Stomach smooth muscle (tissue), 2 donors: ENCODE measurements around the gene SAXO2.
"Not testable (repeated sequence)": the region's sequence is repeated elsewhere in the genome, so short reads cannot be mapped to it uniquely, and the experiment has no call there.

ENCODE experiments used
- H3K27ac ChIP-seq: one replicate; pipeline ENCODE4 v1.7.0; 2013; ENCODE audit warnings: mild to moderate bottlenecking, low read length, inconsistent platforms
- H3K27me3 ChIP-seq, 2 donors: one replicate each; pipeline ENCODE4 v1.7.0; 2013; ENCODE audit warnings: low read length in 2 of 2; ENCODE audit not compliant: insufficient read depth in 2 of 2, control insufficient read depth in 1 of 2
- H3K36me3 ChIP-seq, 2 donors: one replicate each; pipeline ENCODE4 v1.7.0; 2013; ENCODE audit warnings: low read length in 2 of 2; ENCODE audit not compliant: control insufficient read depth in 2 of 2, insufficient read depth in 2 of 2
- H3K4me1 ChIP-seq: one replicate; pipeline ENCODE4 v1.7.0; 2013; ENCODE audit warnings: low read length; ENCODE audit not compliant: control insufficient read depth, insufficient read depth
- H3K4me3 ChIP-seq, 2 donors: one replicate each; pipeline ENCODE4 v1.7.0; 2013; ENCODE audit warnings: low read length in 2 of 2
- H3K9ac ChIP-seq, 2 donors: one replicate each; pipeline ENCODE4 v1.7.0; 2013; ENCODE audit warnings: low read length in 2 of 2, mild to moderate bottlenecking in 1 of 2
- H3K9me3 ChIP-seq, 2 donors: one replicate each; pipeline ENCODE4 v1.7.0; 2013; ENCODE audit warnings: low read length in 2 of 2; ENCODE audit not compliant: control insufficient read depth in 2 of 2
- donor health status: healthy.
- donor health status: Pancreatic carcinoma.

Gene SAXO2

GRCh38 chr15:82314769-82315518, 52.3 kb downstream of the SAXO2 start:
- H3K4me3 ChIP-seq: no peak overlapping the region
- no peaks in the 10 kb centered on the region for H3K4me1 ChIP-seq
- H3K9me3 ChIP-seq: no peaks in the 10 kb centered on the region

DNA sequence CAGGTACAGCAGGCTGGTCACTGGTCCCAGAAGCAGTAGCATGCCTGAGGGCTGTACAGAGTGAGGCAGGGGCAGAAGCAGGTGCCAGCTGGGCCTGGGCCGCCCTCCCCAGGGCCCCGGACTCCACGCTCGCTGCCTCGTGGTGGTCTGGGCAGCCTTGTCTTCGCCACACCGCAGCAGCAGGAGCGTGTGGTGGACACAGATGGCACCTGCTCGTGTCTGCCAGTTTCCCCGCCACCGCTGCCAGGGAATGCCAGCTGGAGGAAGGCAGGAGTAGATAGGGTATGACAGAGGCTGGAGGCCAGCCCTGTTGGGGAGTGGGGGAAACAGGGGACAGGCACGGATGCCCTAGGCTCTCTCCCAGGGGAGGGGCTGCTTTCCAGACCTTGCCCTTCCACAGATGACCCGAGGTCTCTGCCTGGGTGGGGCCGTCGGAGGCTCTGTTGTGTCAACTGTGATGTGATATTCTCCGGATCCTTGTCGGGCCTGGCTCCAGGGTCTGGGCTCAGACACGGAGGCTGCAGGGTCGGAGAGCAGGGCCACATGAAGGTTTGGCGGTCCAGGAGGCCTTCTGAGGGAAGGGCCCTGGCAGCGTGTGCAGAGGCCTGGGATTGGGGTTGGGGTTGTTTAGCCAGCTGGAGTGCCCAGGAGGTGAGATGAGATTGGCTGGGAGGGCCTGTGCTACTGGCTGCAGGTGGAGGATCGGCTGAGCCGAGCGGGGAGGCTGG, 53.1 kb downstream of the SAXO2 start:
- no peaks in the 10 kb centered on the region for H3K36me3 ChIP-seq
- no peaks in the 10 kb centered on the region for H3K9me3 ChIP-seq
- H3K9ac ChIP-seq: no peak overlapping the region
- H3K27ac ChIP-seq: no peak overlapping the region
- H3K4me1 ChIP-seq: no peaks in the 10 kb centered on the region
- no peak overlapping the region for H3K4me3 ChIP-seq
- no peaks in the 10 kb centered on the region for H3K27me3 ChIP-seq

More at GRCh38 chr15:82314769-82315518, 52.3 kb downstream of the SAXO2 start:
- no peaks in the 10 kb centered on the region for H3K27me3 ChIP-seq
- H3K36me3 ChIP-seq: no peaks in the 10 kb centered on the region
- H3K27ac ChIP-seq: no peak overlapping the region
- H3K9ac ChIP-seq: no peak overlapping the region

- H3K4me3 ChIP-seq, H3K4me1 ChIP-seq, H3K9ac ChIP-seq, H3K27me3 ChIP-seq, H3K36me3 ChIP-seq, H3K27ac ChIP-seq, H3K9me3 ChIP-seq: not testable (repeated sequence)
Observed at GRCh38 chr15:82316247-82317090, 53.9 kb downstream of the SAXO2 start.

GRCh38 chr15:82317091-82317489, 54.5 kb downstream of the SAXO2 start:
- Histone ChIP-seq H3K27ac (no peak overlapping the region), H3K36me3 (no peaks in the 10 kb centered on the region), H3K27me3 (no peaks in the 10 kb centered on the region), H3K4me1 (no peaks in the 10 kb centered on the region), H3K9ac (no peak overlapping the region), H3K9me3 (no peaks in the 10 kb centered on the region), H3K4me3 (no peak overlapping the region)

DNA sequence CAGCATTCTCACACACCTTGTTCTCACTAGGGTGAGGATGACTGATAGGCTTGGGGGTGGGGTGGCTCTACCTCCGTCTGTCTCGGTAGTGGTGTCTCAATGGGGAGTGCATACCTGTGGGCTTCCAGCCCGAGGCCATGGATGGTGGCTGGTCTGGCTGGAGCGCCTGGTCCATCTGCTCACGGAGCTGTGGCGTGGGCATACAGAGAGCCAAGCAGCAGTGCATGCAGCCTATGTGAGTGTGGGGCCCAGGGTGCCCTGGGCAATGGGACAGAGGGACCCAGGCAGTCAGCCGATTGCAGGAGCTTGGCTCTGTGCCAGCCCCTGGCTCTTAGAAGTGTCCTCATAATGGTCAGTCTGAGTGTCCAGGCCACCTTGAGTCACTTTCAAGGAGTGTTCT, 54.9 kb downstream of the SAXO2 start:
- H3K27me3 ChIP-seq, H3K4me1 ChIP-seq, H3K9ac ChIP-seq, H3K4me3 ChIP-seq, H3K9me3 ChIP-seq, H3K36me3 ChIP-seq, H3K27ac ChIP-seq: not testable (repeated sequence)

DNA sequence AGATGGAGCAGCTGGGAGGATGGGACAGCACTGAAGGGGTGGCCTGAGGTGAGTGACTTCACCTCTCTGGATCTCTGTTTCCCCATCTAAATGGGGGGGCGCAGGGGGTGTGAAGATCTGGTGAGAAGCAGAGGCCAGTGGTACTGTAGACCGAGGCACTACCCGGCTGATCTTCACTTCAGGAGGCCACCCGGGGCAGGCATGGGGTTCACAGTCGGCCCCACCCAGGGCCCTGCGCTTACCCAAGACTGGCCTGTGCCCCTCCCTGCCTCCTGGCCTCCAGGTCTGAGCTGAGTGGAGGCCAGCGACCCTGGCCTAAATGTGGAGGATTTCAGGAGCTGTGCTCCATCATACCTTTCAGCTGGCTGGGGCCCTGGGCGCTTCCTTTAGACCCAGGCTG, 55.7 kb downstream of the SAXO2 start:
- not testable (repeated sequence) for H3K27ac ChIP-seq, H3K27me3 ChIP-seq, H3K4me3 ChIP-seq, H3K9ac ChIP-seq, H3K4me1 ChIP-seq, H3K36me3 ChIP-seq, H3K9me3 ChIP-seq

DNA sequence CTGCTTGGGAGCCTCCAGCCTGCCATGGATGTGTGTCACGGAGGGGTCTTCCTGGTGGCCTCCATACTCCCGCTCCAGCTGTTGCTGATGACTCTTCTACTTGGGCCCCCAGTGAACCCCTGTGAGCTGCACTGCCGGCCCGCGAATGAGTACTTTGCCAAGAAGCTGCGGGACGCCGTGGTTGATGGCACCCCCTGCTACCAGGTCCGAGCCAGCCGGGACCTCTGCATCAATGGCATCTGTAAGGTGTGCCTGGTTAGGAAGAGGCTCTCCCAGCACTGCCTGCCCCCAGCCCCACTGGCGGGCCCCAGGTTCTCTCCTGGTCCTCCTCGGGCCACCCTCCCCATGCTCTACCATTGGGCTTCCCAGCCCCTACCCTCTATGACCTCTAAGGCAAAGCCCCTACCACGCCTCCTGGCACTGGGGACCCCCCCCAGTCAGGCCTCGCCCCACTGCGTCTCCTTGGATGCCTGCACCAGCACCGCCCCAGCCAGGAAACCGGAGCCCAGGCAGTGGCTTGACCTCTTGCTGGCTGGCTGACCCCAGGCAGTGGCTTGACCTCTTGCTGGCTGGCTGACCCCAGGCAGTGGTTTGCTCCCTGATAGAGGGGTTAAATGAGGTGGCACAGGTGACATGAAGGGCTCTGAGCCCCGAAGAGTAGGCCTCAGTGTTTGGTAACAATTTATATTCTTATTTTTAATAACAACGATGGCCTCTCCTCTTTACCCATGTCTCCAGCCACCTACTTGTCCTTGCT, 57.1 kb downstream of the SAXO2 start:
- H3K4me3 ChIP-seq, H3K36me3 ChIP-seq, H3K9ac ChIP-seq, H3K9me3 ChIP-seq, H3K4me1 ChIP-seq, H3K27me3 ChIP-seq, H3K27ac ChIP-seq: not testable (repeated sequence)

- not testable (repeated sequence) for H3K4me1 ChIP-seq, H3K4me3 ChIP-seq, H3K9ac ChIP-seq, H3K36me3 ChIP-seq, H3K27ac ChIP-seq, H3K9me3 ChIP-seq, H3K27me3 ChIP-seq
Observed at GRCh38 chr15:82320861-82321260, 58.2 kb downstream of the SAXO2 start.

DNA sequence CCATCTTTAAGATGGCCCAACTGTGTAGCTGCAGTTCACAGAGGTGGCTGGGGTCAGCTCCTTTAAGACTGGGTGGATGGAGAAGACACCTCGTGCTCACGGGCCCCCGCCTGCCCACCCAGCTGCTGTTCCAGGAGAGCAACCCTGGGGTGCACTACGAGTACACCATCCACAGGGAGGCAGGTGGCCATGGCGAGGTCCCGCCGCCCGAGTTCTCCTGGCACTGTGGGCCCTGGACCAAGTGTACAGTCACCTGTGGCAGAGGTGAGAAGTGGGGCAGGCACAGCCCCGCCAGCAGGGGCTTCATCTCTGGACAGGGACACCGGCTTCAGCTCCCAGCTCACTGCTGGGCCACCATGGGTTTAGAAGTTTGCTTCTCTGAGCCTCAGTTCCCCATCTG, 59.9 kb downstream of the SAXO2 start:
- H3K27me3 ChIP-seq, H3K4me3 ChIP-seq, H3K9me3 ChIP-seq, H3K4me1 ChIP-seq, H3K27ac ChIP-seq, H3K36me3 ChIP-seq, H3K9ac ChIP-seq: not testable (repeated sequence)

DNA sequence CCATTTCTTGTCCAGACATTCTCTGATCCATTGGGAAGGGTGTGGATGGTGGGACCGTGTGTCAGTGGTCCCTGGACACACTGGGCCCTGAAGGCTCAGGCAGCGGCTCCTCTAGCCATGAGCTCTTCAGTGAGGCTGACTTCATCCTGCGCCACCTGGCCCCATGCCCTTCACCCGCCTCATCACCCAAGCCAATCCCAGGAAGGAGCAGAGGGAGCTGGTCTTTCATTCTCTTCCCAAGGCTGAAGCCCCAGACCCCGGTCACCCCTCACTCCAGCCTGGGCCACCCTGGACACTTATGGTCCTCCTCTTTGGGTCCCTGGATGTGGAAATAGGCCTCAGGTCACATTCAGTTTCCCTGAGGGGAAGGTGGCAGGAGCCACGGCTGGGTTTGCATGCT, 62.2 kb downstream of the SAXO2 start:
- not testable (repeated sequence) for H3K36me3 ChIP-seq, H3K4me1 ChIP-seq, H3K27me3 ChIP-seq, H3K9me3 ChIP-seq, H3K9ac ChIP-seq, H3K4me3 ChIP-seq, H3K27ac ChIP-seq
